HepG2 (cell line): ENCODE results near the gene CMIP. TPM values are rescaled to one million over a fixed set of nuclear protein-coding genes. Genes with fewer than 3 reads are reported as not detected.

Experiments
- CENPT ChIP-seq: sonication (generic); formaldehyde crosslinking; IDR thresholded peaks from 2 replicates; pipeline ENCODE4 v1.8.0; 2022; ENCODE audit warnings: low read depth, mild to moderate bottlenecking, moderate library complexity, missing genetic modification reagents
- CHD2 ChIP-seq: IDR thresholded peaks from 2 replicates; pipeline ENCODE4 v1.6.1; 2011; ENCODE audit warnings: low read depth, low read length, improper control_type of control experiment
- HDAC2 ChIP-seq: sonication (generic); formaldehyde crosslinking; IDR thresholded peaks from 2 replicates; pipeline ENCODE4 v1.4.0; 2020; ENCODE audit warnings: missing genetic modification reagents
- HOXA5 ChIP-seq: sonication (generic); formaldehyde crosslinking; IDR thresholded peaks from 2 replicates; pipeline ENCODE4 v1.4.0; 2020; ENCODE audit warnings: missing genetic modification reagents
- MZF1 ChIP-seq: sonication (generic); formaldehyde crosslinking; IDR thresholded peaks from 2 replicates; pipeline ENCODE4 v1.8.1; 2023; ENCODE audit warnings: mild to moderate bottlenecking, missing genetic modification reagents, borderline replicate concordance
- RELA ChIP-seq: sonication (generic); formaldehyde crosslinking; IDR thresholded peaks from 2 replicates; pipeline ENCODE4 v1.4.0; 2020; ENCODE audit warnings: missing genetic modification reagents
- SCMH1 ChIP-seq: sonication (generic); formaldehyde crosslinking; IDR thresholded peaks from 2 replicates; pipeline ENCODE4 v1.9.0; 2021; ENCODE audit warnings: missing genetic modification reagents, mild to moderate bottlenecking, borderline replicate concordance
- SSRP1 ChIP-seq: IDR thresholded peaks from 2 replicates; pipeline ENCODE4 v1.6.1; 2016; ENCODE audit warnings: control low read depth
- STAG1 ChIP-seq: sonication (generic); formaldehyde crosslinking; IDR thresholded peaks from 2 replicates; pipeline ENCODE4 v1.4.0; 2020; ENCODE audit warnings: missing genetic modification reagents
- TEAD2 ChIP-seq: sonication (generic); formaldehyde crosslinking; IDR thresholded peaks from 2 replicates; pipeline ENCODE4 v1.9.0; 2021; ENCODE audit warnings: missing genetic modification reagents
- ZNF101 ChIP-seq: sonication (generic); formaldehyde crosslinking; IDR thresholded peaks from 2 replicates; pipeline ENCODE4 v1.4.0; 2020; ENCODE audit warnings: mild to moderate bottlenecking, low read depth, missing genetic modification reagents, borderline replicate concordance
- ZNF251 ChIP-seq: sonication (generic); formaldehyde crosslinking; IDR thresholded peaks from 2 replicates; pipeline ENCODE4 v1.9.0; 2021; ENCODE audit warnings: mild to moderate bottlenecking, missing genetic modification reagents
- polyA plus RNA-seq, 8 experiments: library from polyadenylated mRNA; depleted of rRNA in 3 of 8; stranded (reverse) in 7 of 8; unstranded in 1 of 8; fragments of >200 nt; fragmentation: Illumina TruSeq in 4 of 8; extraction: Trizol in 4 of 8; gene quantifications; 2 replicates each; pipeline versions ENCODE4 v1.2.1 to v1.2.3, GENCODE V29; 2011 to 2016; ENCODE audit warnings: low read depth in 4 of 8, missing spikeins in 1 of 8, mixed read lengths in 1 of 8; ENCODE audit not compliant: insufficient read depth in 1 of 8
- total RNA-seq, 5 experiments: library from RNA; depleted of rRNA; stranded (reverse); fragments of >200 nt; fragmentation: Illumina TruSeq; extraction: Trizol; gene quantifications; 2 replicates each; pipeline ENCODE4 v1.2.3, GENCODE V29; 2016; ENCODE audit warnings: low read depth in 1 of 5
- TF ChIP-seq, protein P1 (sequence below), 2 experiments: sonication (generic) in 1 of 2; formaldehyde crosslinking in 1 of 2; IDR thresholded peaks; 2 replicates each; pipeline versions ENCODE4 v1.4.0 to v1.6.1; 2016 to 2020; ENCODE audit warnings: borderline replicate concordance in 1 of 2, low read depth in 1 of 2, mild to moderate bottlenecking in 1 of 2, missing genetic modification reagents in 1 of 2
- TF ChIP-seq, protein P2 (sequence below): sonication (generic); formaldehyde crosslinking; IDR thresholded peaks from 2 replicates; pipeline ENCODE4 v1.8.0; 2022; ENCODE audit warnings: mild to moderate bottlenecking, missing genetic modification reagents, borderline replicate concordance
- TF ChIP-seq, protein P3 (sequence below): sonication (generic); formaldehyde crosslinking; IDR thresholded peaks from 2 replicates; pipeline ENCODE4 v1.4.0; 2020; ENCODE audit warnings: missing genetic modification reagents
- TF ChIP-seq, protein P4 (sequence below): fragments of 450-650 bp; IDR thresholded peaks from 2 replicates; pipeline ENCODE4 v1.6.1; 2017

CMIP gene
- total and polyA plus RNA-seq, 2 of the 13 experiments (the other 11 are each of a cell fraction or from before 2014, with no cell fraction given) = 10.9 to 18.1 TPM

DNA sequence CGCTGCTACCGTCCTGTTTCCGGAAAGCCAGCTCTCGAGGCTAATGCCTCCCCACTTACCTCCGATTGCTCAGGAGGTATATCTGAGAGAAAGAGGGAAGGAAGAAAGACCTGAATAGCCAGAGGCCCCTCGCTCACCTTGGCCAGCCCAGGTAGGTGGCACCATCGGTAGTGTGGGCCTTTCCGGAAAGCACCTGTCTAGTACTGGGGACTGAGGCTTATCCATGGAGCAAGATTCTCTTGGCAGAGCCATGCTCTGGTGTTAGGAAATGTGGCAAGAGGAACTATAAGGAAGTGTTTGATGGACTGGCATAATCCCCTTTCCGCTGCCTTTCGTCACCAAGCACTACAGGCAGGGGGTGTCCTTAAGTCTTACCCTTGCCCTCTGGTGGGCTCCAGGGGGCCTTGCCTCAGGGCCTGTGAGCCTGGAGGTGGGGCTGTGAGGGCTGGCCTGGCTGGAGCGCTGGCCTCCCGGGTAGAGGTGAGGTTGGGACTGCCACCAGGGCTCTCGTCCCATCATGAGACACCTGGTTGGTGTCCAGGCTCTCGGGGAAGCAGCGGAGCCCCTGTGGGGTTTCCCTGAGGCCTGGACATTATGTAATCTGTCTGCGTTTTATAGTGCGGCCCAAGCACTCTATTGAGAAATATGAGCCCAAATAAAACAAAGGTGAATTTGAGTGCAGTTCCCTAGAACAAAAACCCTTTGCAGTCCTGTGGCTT is 2.9 kb downstream of the CMIP start (continued):
- TF ChIP-seq, protein P1, sequence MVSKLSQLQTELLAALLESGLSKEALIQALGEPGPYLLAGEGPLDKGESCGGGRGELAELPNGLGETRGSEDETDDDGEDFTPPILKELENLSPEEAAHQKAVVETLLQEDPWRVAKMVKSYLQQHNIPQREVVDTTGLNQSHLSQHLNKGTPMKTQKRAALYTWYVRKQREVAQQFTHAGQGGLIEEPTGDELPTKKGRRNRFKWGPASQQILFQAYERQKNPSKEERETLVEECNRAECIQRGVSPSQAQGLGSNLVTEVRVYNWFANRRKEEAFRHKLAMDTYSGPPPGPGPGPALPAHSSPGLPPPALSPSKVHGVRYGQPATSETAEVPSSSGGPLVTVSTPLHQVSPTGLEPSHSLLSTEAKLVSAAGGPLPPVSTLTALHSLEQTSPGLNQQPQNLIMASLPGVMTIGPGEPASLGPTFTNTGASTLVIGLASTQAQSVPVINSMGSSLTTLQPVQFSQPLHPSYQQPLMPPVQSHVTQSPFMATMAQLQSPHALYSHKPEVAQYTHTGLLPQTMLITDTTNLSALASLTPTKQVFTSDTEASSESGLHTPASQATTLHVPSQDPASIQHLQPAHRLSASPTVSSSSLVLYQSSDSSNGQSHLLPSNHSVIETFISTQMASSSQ (IDR thresholded peaks at IDR 0.05; ENCODE audit: low read depth) = no peak
- TF ChIP-seq, protein P1 (CRISPR knock-in tag; IDR thresholded peaks at IDR 0.05; ENCODE audit: borderline replicate concordance) = no peak
- 0 out of 2 replicates have a peak, but pooled peaks have one; percentile 63 for TF ChIP-seq MZF1 (CRISPR knock-in tag)
- no peak for TF ChIP-seq ZNF251
- no peak for TF ChIP-seq ZNF101 (CRISPR knock-in tag)
- TF ChIP-seq SSRP1 (CRISPR knock-in tag) = no peak
- no peak for TF ChIP-seq SCMH1
- TF ChIP-seq, protein P2, sequence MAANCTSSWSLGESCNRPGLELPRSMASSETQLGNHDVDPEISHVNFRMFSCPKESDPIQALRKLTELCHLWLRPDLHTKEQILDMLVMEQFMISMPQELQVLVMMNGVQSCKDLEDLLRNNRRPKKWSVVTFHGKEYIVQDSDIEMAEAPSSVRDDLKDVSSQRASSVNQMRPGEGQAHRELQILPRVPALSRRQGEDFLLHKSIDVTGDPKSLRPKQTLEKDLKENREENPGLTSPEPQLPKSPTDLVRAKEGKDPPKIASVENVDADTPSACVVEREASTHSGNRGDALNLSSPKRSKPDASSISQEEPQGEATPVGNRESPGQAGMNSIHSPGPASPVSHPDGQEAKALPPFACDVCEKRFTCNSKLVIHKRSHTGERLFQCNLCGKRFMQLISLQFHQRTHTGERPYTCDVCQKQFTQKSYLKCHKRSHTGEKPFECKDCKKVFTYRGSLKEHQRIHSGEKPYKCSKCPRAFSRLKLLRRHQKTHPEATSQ (CRISPR knock-in tag) = no peak
- 0 out of 2 replicates have a peak, but pooled peaks have one; percentile 19 for TF ChIP-seq HDAC2 (CRISPR knock-in tag)
- TF ChIP-seq STAG1 (CRISPR knock-in tag) = peak; percentile 26
- no peak for TF ChIP-seq TEAD2
- TF ChIP-seq CHD2 = no peak
- TF ChIP-seq, protein P3, sequence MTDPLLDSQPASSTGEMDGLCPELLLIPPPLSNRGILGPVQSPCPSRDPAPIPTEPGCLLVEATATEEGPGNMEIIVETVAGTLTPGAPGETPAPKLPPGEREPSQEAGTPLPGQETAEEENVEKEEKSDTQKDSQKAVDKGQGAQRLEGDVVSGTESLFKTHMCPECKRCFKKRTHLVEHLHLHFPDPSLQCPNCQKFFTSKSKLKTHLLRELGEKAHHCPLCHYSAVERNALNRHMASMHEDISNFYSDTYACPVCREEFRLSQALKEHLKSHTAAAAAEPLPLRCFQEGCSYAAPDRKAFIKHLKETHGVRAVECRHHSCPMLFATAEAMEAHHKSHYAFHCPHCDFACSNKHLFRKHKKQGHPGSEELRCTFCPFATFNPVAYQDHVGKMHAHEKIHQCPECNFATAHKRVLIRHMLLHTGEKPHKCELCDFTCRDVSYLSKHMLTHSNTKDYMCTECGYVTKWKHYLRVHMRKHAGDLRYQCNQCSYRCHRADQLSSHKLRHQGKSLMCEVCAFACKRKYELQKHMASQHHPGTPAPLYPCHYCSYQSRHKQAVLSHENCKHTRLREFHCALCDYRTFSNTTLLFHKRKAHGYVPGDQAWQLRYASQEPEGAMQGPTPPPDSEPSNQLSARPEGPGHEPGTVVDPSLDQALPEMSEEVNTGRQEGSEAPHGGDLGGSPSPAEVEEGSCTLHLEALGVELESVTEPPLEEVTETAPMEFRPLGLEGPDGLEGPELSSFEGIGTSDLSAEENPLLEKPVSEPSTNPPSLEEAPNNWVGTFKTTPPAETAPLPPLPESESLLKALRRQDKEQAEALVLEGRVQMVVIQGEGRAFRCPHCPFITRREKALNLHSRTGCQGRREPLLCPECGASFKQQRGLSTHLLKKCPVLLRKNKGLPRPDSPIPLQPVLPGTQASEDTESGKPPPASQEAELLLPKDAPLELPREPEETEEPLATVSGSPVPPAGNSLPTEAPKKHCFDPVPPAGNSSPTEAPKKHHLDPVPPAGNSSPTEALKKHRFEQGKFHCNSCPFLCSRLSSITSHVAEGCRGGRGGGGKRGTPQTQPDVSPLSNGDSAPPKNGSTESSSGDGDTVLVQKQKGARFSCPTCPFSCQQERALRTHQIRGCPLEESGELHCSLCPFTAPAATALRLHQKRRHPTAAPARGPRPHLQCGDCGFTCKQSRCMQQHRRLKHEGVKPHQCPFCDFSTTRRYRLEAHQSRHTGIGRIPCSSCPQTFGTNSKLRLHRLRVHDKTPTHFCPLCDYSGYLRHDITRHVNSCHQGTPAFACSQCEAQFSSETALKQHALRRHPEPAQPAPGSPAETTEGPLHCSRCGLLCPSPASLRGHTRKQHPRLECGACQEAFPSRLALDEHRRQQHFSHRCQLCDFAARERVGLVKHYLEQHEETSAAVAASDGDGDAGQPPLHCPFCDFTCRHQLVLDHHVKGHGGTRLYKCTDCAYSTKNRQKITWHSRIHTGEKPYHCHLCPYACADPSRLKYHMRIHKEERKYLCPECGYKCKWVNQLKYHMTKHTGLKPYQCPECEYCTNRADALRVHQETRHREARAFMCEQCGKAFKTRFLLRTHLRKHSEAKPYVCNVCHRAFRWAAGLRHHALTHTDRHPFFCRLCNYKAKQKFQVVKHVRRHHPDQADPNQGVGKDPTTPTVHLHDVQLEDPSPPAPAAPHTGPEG (CRISPR knock-in tag) = no peak
- no peak for TF ChIP-seq HOXA5 (CRISPR knock-in tag)
- TF ChIP-seq CENPT (CRISPR knock-in tag) = no peak
- TF ChIP-seq RELA (CRISPR knock-in tag) = 0 out of 2 replicates have a peak, but pooled peaks have one; percentile 26
- TF ChIP-seq, protein P4, sequence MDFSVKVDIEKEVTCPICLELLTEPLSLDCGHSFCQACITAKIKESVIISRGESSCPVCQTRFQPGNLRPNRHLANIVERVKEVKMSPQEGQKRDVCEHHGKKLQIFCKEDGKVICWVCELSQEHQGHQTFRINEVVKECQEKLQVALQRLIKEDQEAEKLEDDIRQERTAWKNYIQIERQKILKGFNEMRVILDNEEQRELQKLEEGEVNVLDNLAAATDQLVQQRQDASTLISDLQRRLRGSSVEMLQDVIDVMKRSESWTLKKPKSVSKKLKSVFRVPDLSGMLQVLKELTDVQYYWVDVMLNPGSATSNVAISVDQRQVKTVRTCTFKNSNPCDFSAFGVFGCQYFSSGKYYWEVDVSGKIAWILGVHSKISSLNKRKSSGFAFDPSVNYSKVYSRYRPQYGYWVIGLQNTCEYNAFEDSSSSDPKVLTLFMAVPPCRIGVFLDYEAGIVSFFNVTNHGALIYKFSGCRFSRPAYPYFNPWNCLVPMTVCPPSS = no peak
